HCT116 (cell line): ENCODE data around the gene EFNB2.

Experiments used
- CEBPB ChIP-seq: IDR thresholded peaks from 2 replicates; pipeline ENCODE4 v1.6.1; 2012; ENCODE audit warnings: low read depth
- POLR2A ChIP-seq: IDR thresholded peaks from 2 replicates; pipeline ENCODE4 v1.7.0; 2011; ENCODE audit warnings: borderline replicate concordance; ENCODE audit not compliant: insufficient read depth, insufficient read length; ENCODE audit errors: extremely low read depth
- POLR2AphosphoS5 ChIP-seq: IDR thresholded peaks from 2 replicates; pipeline ENCODE4 v1.6.1; 2011; ENCODE audit warnings: mild to moderate bottlenecking, low read depth, low read length, moderate library complexity
- TCF7L2 ChIP-seq: IDR thresholded peaks from 2 replicates; pipeline ENCODE4 v1.7.0; 2011; ENCODE audit warnings: borderline replicate concordance, inconsistent platforms; ENCODE audit not compliant: insufficient read depth, insufficient read length; ENCODE audit errors: extremely low read depth
- ZNF274 ChIP-seq: fragments of 200-500 bp; sonication (Bioruptor generic); IDR thresholded peaks from 2 replicates; pipeline ENCODE4 v1.6.1; 2014; ENCODE audit warnings: mild to moderate bottlenecking, low read depth, low read length, inconsistent platforms
- TF ChIP-seq, protein P1 (sequence below), 3 experiments: fragments of 200-600 bp in 1 of 3; sonication (generic) in 1 of 3; IDR thresholded peaks in 2 of 3; conservative IDR thresholded peaks in 1 of 3; 2 replicates each; pipeline ENCODE4 v1.5.1; 2012 to 2017; ENCODE audit warnings: low read depth in 2 of 3, low read length in 2 of 3, antibody characterized with exemption in 1 of 3, borderline replicate concordance in 1 of 3, control low read depth in 1 of 3, mild to moderate bottlenecking in 1 of 3, mixed read lengths in 1 of 3, mixed run types in 1 of 3, moderate library complexity in 1 of 3; ENCODE audit not compliant: insufficient read depth in 1 of 3
- TF ChIP-seq, protein P2 (sequence below): IDR thresholded peaks from 2 replicates; pipeline ENCODE4 v1.6.1; 2011; ENCODE audit warnings: mild to moderate bottlenecking, low read length, moderate library complexity; ENCODE audit not compliant: insufficient replicate concordance; ENCODE audit errors: extremely low read depth
- TF ChIP-seq, protein P3 (sequence below): IDR thresholded peaks from 2 replicates; pipeline ENCODE4 v1.6.1; 2012; ENCODE audit warnings: low read depth

DNA sequence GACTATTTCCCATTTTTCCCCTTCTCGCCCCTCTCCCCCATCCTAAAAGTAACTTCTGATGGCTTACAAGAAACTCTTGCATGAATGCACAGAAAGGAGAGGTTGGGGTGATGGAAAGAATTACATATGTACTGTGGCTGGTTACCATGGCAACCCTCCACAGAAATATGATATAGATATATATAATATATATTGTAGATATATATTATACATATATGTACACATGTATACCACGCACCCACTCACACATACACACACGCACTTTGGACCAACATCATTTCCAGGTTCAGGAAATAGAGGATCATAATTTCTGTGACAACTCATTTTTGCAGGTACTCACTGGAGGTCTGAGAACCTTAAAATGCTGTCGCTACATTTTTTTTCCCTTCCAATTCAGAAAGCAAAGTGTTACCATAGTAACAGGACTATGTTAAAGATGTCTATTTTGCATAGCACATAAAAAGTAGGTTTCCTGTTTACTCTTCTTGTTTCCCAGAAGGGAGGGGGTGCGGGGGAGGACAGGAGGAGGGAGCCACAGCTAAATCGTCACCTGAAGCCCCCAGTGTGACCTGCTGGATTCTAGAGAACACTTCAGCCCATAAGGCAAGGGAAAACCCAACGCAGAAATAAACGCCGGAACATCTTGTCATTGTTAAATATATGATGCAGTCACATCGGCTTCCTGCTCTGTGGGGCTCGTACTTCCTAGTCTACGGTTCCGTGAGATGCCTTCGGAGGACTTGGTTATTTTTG is 44.7 kb downstream of the EFNB2 start:
- TF ChIP-seq, protein P1, sequence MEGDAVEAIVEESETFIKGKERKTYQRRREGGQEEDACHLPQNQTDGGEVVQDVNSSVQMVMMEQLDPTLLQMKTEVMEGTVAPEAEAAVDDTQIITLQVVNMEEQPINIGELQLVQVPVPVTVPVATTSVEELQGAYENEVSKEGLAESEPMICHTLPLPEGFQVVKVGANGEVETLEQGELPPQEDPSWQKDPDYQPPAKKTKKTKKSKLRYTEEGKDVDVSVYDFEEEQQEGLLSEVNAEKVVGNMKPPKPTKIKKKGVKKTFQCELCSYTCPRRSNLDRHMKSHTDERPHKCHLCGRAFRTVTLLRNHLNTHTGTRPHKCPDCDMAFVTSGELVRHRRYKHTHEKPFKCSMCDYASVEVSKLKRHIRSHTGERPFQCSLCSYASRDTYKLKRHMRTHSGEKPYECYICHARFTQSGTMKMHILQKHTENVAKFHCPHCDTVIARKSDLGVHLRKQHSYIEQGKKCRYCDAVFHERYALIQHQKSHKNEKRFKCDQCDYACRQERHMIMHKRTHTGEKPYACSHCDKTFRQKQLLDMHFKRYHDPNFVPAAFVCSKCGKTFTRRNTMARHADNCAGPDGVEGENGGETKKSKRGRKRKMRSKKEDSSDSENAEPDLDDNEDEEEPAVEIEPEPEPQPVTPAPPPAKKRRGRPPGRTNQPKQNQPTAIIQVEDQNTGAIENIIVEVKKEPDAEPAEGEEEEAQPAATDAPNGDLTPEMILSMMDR (IDR thresholded peaks at IDR 0.05 in 2 of 3, conservative IDR thresholded peaks at IDR 0.05 in 1 of 3; ENCODE audit: borderline replicate concordance in 1 of 3, insufficient read depth in 1 of 3, low read depth in 2 of 3, low read length in 2 of 3) = no peak
- TF ChIP-seq POLR2AphosphoS5 (no peak), ZNF274 (no peak), CEBPB (no peak), TCF7L2 (no peak), POLR2A (no peak)
- TF ChIP-seq, protein P2, sequence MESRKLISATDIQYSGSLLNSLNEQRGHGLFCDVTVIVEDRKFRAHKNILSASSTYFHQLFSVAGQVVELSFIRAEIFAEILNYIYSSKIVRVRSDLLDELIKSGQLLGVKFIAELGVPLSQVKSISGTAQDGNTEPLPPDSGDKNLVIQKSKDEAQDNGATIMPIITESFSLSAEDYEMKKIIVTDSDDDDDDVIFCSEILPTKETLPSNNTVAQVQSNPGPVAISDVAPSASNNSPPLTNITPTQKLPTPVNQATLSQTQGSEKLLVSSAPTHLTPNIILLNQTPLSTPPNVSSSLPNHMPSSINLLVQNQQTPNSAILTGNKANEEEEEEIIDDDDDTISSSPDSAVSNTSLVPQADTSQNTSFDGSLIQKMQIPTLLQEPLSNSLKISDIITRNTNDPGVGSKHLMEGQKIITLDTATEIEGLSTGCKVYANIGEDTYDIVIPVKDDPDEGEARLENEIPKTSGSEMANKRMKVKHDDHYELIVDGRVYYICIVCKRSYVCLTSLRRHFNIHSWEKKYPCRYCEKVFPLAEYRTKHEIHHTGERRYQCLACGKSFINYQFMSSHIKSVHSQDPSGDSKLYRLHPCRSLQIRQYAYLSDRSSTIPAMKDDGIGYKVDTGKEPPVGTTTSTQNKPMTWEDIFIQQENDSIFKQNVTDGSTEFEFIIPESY = no peak
- TF ChIP-seq, protein P3, sequence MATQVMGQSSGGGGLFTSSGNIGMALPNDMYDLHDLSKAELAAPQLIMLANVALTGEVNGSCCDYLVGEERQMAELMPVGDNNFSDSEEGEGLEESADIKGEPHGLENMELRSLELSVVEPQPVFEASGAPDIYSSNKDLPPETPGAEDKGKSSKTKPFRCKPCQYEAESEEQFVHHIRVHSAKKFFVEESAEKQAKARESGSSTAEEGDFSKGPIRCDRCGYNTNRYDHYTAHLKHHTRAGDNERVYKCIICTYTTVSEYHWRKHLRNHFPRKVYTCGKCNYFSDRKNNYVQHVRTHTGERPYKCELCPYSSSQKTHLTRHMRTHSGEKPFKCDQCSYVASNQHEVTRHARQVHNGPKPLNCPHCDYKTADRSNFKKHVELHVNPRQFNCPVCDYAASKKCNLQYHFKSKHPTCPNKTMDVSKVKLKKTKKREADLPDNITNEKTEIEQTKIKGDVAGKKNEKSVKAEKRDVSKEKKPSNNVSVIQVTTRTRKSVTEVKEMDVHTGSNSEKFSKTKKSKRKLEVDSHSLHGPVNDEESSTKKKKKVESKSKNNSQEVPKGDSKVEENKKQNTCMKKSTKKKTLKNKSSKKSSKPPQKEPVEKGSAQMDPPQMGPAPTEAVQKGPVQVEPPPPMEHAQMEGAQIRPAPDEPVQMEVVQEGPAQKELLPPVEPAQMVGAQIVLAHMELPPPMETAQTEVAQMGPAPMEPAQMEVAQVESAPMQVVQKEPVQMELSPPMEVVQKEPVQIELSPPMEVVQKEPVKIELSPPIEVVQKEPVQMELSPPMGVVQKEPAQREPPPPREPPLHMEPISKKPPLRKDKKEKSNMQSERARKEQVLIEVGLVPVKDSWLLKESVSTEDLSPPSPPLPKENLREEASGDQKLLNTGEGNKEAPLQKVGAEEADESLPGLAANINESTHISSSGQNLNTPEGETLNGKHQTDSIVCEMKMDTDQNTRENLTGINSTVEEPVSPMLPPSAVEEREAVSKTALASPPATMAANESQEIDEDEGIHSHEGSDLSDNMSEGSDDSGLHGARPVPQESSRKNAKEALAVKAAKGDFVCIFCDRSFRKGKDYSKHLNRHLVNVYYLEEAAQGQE = no peak
